HG03060 (cell line): ENCODE measurements around the gene SLC35A5.

ENCODE experiments used
- ATAC-seq: cut with Tn5 transposase; IDR thresholded peaks from one replicate; pipeline ENCODE4 v1.9.1; 2021; ENCODE audit warnings: low read depth, moderate number of reproducible peaks; ENCODE audit not compliant: unreplicated experiment

Gene SLC35A5

GRCh38 chr3:112617285-112617684 lies 55.4 kb downstream of the SLC35A5 start:
- no peak for ATAC-seq

- no peak for ATAC-seq
Observed at GRCh38 chr3:112619295-112619694, 57.5 kb downstream of the SLC35A5 start.

DNA sequence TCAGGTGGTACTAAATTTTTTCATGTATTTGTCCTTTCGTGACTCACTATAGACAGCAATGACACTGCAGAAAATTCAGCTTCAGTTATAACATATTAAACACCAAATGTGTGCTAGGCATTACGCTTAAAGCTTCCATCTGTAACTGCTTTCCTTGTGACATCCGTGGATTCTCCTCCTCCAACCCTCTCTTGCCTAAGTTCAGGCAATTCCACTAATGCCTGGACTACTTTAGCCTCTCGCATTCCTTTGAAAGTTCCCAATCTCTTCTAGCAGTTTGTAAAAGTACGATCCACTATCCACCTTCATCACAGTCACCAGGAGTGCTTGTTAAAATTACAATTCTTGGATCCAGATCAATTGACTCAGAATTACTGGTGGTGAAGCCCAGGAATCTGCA lies 61.4 kb downstream of the SLC35A5 start:
- ATAC-seq, result no peak

DNA sequence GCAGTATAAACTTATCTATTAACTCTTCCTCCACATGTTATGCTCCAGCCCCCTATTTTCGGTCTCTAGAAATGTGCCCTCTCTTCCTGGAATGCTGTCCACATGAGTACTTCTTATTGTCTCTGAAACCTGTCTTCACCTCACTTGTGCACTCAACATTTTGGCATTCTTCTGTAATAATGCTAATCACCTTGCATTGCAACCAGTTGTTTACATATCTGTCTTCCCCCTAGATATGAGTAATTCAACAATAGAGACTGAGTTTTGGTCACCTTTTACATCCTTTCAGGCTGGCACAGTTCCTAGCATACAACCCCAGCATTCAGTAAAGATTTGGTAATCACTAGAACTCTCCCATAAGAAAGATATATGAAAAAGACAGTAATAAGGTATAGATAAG lies 61.9 kb downstream of the SLC35A5 start:
- ATAC-seq, result no peak

DNA sequence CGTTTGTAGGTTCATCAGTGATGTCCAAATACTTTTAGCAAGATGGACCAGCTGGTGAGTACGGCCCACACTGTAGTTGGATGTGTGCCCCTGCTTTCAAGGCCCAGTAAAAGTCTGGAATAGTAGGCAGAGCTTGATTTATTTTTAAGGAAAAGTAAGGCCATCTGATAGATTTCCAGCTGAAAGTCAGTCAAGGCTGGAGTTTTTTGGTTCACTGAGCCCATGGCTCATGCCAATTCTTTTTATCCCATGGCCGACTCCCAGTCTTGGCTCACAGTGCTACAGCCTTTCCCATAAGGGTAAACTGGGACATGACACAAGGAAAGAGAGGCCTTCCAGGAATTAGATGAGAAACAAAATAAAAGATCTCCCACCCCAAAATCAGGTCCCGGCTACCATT lies 65.6 kb downstream of the SLC35A5 start:
- no peak for ATAC-seq

- no peak for ATAC-seq
Observed at GRCh38 chr3:112627919-112628466, 66.1 kb downstream of the SLC35A5 start.

DNA sequence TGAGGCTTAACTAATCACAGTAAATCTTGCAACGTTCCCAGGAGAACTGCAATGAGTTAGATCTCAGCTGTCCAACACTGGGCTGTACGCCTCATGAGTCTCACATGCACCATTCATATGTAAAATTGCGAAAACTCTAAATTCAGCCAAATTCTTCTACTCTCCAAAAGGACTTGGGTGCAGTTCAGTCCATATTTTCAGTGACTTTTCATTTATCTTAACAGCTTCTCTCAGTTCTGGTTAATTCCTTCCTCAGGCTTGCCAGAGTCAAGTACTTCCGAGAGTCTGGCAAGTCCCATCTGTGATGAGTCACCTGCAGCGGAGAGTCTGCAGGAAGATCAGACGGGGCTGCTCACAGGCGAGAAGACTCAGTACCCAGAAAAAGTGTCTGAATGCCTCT lies 67.6 kb downstream of the SLC35A5 start:
- no peak for ATAC-seq

- ATAC-seq, result no peak
Observed at GRCh38 chr3:112631257-112631656, 69.4 kb downstream of the SLC35A5 start.

- no peak for ATAC-seq
Observed at GRCh38 chr3:112632596-112632995, 70.8 kb downstream of the SLC35A5 start.

DNA sequence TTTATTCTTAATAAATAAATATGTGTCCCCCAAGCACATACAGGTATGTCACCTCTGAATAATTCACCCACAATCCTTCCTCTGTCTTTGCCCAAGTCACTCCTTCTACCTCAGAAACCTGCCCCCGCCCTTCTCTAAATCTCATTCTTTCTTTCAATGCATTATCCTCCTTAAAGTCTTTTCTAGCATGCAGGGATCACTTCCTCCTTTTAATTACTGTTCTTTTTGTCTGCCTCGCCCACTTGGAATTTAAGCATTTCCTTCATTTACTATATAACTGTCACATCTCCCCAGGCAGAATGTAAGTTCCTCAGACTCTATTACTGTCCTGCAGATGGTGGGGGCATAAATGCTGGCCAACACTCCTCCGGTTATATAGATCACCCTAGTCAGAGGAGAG lies 71.3 kb downstream of the SLC35A5 start:
- no peak for ATAC-seq

DNA sequence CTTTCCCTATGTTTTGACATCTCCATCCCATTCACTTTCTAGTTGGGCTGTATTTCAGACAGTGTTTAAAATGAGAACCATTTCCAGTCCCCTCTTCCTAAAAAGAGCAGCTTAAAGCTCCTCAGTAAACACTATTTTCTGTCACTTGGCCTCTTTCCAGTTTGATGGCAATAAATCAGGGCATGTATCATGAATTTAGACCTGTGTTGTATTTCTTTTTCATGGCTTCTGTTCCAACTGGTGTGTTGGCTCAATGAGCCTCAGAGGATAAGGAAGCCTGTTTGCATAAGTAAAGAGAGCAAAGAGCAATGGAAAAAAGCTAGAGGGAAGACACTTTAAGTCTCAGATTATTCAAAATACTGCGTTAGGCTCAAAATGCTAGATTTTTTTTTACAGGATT lies 71.9 kb downstream of the SLC35A5 start:
- ATAC-seq, result no peak

DNA sequence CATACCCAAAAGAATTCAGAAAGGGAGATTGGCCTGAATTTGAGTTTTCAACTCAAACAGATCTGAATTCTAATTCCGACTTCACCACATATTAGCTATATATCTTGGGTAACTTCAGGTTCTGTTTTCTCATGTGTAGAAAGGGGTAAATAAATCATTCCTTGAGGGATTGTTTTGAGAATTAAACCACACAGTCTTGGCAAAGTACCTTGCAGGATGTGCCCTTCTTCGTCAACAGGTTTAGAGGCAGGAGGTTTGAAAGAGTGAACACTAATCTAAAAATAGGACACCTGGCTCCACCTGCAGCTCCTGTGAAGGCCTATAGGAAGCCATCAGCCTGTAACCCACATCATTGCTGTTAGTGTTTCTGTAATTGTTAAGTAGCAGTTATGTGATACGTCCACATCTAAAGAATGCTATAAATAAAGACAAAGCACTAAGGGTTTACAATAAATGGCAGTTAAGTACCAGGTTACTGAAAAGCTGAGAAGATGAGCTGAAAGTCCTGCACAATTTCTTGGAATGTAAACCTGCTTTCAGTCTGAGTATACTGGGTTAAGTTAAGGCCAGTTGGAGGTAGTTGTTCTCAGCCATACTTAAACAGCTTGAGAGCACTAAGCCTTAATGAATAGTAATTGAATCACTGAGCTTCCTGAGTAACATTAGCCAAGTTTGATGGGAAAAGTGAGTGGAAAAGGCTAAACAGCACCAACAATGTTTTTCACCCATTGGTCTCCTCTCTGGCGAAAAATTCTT lies 73.1 kb downstream of the SLC35A5 start:
- ATAC-seq, result no peak
